Fibroblast of pulmonary artery (primary cell): ENCODE measurements around the gene VDR.

ENCODE experiments used
- DNase-seq: peaks from one replicate; pipeline ENCODE4 v3.0.0-alpha.2; 2010; ENCODE audit warnings: low read depth
- H3K4me3 ChIP-seq: replicated peaks from 2 replicates; pipeline ENCODE4 v1.5.1; 2011; ENCODE audit warnings: low read depth, mild to moderate bottlenecking, control low read depth, low read length, moderate library complexity
- CTCF ChIP-seq: IDR thresholded peaks from 2 replicates; pipeline ENCODE4 v1.5.1; 2011; ENCODE audit warnings: mild to moderate bottlenecking, control low read depth, low read length, inconsistent platforms; ENCODE audit errors: missing control alignments

Gene VDR

GRCh38 chr12:47882781-47883546, 21.8 kb downstream of the VDR start:
- no peak for DNase-seq
- no peak for TF ChIP-seq CTCF
- H3K4me3 ChIP-seq: no peak overlapping the region

GRCh38 chr12:47881826-47882427, 22.9 kb downstream of the VDR start:
- H3K4me3 ChIP-seq: no peak overlapping the region
- TF ChIP-seq CTCF: no peak
- peak; percentile 98 for DNase-seq

GRCh38 chr12:47881051-47881450, 23.7 kb downstream of the VDR start:
- H3K4me3 ChIP-seq: no peak overlapping the region
- TF ChIP-seq CTCF: no peak
- DNase-seq: no peak

- TF ChIP-seq CTCF: no peak
- H3K4me3 ChIP-seq: no peak overlapping the region
- no peak for DNase-seq
Observed at GRCh38 chr12:47878918-47879481, 25.8 kb downstream of the VDR start.

GRCh38 chr12:47878293-47878917, 26.4 kb downstream of the VDR start:
- DNase-seq: no peak
- no peak overlapping the region for H3K4me3 ChIP-seq
- no peak for TF ChIP-seq CTCF

- DNase-seq: no peak
- H3K4me3 ChIP-seq: no peak overlapping the region
- TF ChIP-seq CTCF: no peak
Observed at GRCh38 chr12:47877081-47877480, 27.7 kb downstream of the VDR start.
